ENCODE data around the gene NPAT. TPM values are rescaled to one million over a fixed set of nuclear protein-coding genes. Genes with fewer than 3 reads are reported as not detected.

NPAT gene
- total and polyA plus RNA-seq, 2 of the 13 experiments (the other 11 are each of a cell fraction or from before 2014, with no cell fraction given), result 4.4 to 11.2 TPM

DNA sequence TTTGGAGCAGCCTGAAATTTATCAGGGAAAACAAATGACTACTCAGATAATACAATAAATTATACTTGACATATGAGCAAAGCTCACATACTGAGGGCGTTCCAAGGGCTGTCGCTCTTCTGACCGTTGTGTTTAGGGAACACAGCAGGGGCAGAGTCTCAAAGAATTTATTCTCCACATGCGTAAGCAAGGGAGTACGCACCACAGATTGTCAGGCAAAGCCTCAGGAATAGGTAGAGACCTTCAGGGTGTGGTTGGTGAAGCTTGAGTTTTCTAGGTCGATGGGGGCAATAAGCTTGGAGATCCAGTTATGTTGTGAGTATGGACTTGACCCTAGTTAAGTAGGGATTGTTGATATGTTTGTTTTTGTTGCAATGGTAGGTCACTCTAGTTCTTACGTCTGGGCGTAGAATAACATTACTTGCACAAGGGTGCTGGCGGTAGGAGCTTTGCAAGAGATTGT lies 100.2 kb downstream of the NPAT start:
- H3K4me3 ChIP-seq (replicated peaks in 1 of 3; ENCODE audit: insufficient read depth in 1 of 3, low read depth in 2 of 3, low read length in 3 of 3), result peak overlapping the region; percentile 77 to 85 (median 82)
- 6% methylated on average over 9 of the region's 9 CpGs for WGBS (ENCODE audit: low lambda C conversion rate)
- H3K79me2 ChIP-seq (ENCODE audit: insufficient read depth, low read length), result peaks cover 27% of the 10 kb centered on the region
- ChIA-PET POLR2A (no interaction called here), CTCF (ENCODE audit: low intra/inter-chr PET ratio, low total read pairs) (no interaction called here)
- peak; percentile 27 for TF ChIP-seq TEAD3 (CRISPR knock-in tag; optimal IDR thresholded peaks at IDR 0.05; ENCODE audit: borderline replicate concordance)
- peak; percentile 4; the same call in 1 of the 2 replicates for TF ChIP-seq CEBPG (CRISPR knock-in tag; IDR thresholded peaks at IDR 0.05)
- TF ChIP-seq, protein P1, sequence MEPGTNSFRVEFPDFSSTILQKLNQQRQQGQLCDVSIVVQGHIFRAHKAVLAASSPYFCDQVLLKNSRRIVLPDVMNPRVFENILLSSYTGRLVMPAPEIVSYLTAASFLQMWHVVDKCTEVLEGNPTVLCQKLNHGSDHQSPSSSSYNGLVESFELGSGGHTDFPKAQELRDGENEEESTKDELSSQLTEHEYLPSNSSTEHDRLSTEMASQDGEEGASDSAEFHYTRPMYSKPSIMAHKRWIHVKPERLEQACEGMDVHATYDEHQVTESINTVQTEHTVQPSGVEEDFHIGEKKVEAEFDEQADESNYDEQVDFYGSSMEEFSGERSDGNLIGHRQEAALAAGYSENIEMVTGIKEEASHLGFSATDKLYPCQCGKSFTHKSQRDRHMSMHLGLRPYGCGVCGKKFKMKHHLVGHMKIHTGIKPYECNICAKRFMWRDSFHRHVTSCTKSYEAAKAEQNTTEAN (CRISPR knock-in tag; conservative IDR thresholded peaks at IDR 0.05), result no peak
- TF ChIP-seq SMAD9 (CRISPR knock-in tag; IDR thresholded peaks at IDR 0.05), result 0 out of 2 replicates have a peak, but pooled peaks have one; percentile 69
- TF ChIP-seq, protein P2, sequence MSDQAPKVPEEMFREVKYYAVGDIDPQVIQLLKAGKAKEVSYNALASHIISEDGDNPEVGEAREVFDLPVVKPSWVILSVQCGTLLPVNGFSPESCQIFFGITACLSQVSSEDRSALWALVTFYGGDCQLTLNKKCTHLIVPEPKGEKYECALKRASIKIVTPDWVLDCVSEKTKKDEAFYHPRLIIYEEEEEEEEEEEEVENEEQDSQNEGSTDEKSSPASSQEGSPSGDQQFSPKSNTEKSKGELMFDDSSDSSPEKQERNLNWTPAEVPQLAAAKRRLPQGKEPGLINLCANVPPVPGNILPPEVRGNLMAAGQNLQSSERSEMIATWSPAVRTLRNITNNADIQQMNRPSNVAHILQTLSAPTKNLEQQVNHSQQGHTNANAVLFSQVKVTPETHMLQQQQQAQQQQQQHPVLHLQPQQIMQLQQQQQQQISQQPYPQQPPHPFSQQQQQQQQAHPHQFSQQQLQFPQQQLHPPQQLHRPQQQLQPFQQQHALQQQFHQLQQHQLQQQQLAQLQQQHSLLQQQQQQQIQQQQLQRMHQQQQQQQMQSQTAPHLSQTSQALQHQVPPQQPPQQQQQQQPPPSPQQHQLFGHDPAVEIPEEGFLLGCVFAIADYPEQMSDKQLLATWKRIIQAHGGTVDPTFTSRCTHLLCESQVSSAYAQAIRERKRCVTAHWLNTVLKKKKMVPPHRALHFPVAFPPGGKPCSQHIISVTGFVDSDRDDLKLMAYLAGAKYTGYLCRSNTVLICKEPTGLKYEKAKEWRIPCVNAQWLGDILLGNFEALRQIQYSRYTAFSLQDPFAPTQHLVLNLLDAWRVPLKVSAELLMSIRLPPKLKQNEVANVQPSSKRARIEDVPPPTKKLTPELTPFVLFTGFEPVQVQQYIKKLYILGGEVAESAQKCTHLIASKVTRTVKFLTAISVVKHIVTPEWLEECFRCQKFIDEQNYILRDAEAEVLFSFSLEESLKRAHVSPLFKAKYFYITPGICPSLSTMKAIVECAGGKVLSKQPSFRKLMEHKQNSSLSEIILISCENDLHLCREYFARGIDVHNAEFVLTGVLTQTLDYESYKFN (CRISPR knock-in tag; conservative IDR thresholded peaks at IDR 0.05), result no peak
- peak; percentile 43; the same call in 1 of the 2 replicates for TF ChIP-seq ZNF792 (CRISPR knock-in tag; IDR thresholded peaks at IDR 0.05)
- 0 out of 2 replicates have a peak, but pooled peaks have one; percentile 4 for TF ChIP-seq PHF20 (CRISPR knock-in tag; IDR thresholded peaks at IDR 0.05)
- in situ Hi-C loops (cut with HindIII; ENCODE audit: extremely low pct_ligation_motif_present, low pct_unique_long_range_greater_than_20kb) (loop anchor here (10.0 kb wide), 1 partner anchor 533 kb away; no protein-coding TSS in a partner anchor), intact Hi-C loops (cut with micrococcal nuclease; ENCODE audit: unreplicated experiment) (loop anchor here (5.0 to 10.0 kb wide), 2 partner anchors 100 to 117 kb away; partner anchors contain the start of genes ATM, CUL5 and NPAT)
- H3K4me1 ChIP-seq (ENCODE audit: insufficient read depth, low read length), result peaks cover 37% of the 10 kb centered on the region
- FAIRE-seq (no peak), ATAC-seq (peak; percentile 26), DNase-seq (ENCODE audit: low spot score) (no peak)
- peak overlapping the region; percentile 81 for H3K9ac ChIP-seq (ENCODE audit: insufficient read depth, low read depth, low read length)
- peak overlapping the region; percentile 99 for H3K4me2 ChIP-seq (ENCODE audit: low read depth, low read length)
- H3K36me3 ChIP-seq (replicated peaks in 1 of 2; ENCODE audit: control insufficient read depth in 1 of 2, insufficient read depth in 2 of 2, low read length in 2 of 2), result no peaks in the 10 kb centered on the region; a peak in 1 of 5 replicates
- H2AFZ ChIP-seq (ENCODE audit: low read length), result no peak overlapping the region
- H3K27me3 ChIP-seq (ENCODE audit: control insufficient read depth in 1 of 2, insufficient read depth in 2 of 2, low read length in 2 of 2), result no peaks in the 10 kb centered on the region; a peak in 1 of 5 replicates
- BruUV-seq (replicated peaks), result no TSS peak
- H3K9me3 ChIP-seq (ENCODE audit: low read length), result no peaks in the 10 kb centered on the region
- no peaks in the 10 kb centered on the region; the same call in 1 of the 2 replicates for H4K20me1 ChIP-seq (ENCODE audit: insufficient read depth, low read length)
- H3K27ac ChIP-seq (ENCODE audit: extremely low read length, insufficient read depth, low read length), result peak overlapping the region; percentile 82

Data from HepG2 (cell line).